Stomach smooth muscle (tissue), 2 donors: ENCODE results near the gene CFAP299.
"Not testable (repeated sequence)": the region's sequence is repeated elsewhere in the genome, so short reads cannot be mapped to it uniquely, and the experiment has no call there.

Experiments used
- H3K27ac ChIP-seq: one replicate; pipeline ENCODE4 v1.7.0; 2013; ENCODE audit warnings: mild to moderate bottlenecking, low read length, inconsistent platforms
- H3K27me3 ChIP-seq, 2 donors: one replicate each; pipeline ENCODE4 v1.7.0; 2013; ENCODE audit warnings: low read length in 2 of 2; ENCODE audit not compliant: insufficient read depth in 2 of 2, control insufficient read depth in 1 of 2
- H3K36me3 ChIP-seq, 2 donors: one replicate each; pipeline ENCODE4 v1.7.0; 2013; ENCODE audit warnings: low read length in 2 of 2; ENCODE audit not compliant: control insufficient read depth in 2 of 2, insufficient read depth in 2 of 2
- H3K4me1 ChIP-seq: one replicate; pipeline ENCODE4 v1.7.0; 2013; ENCODE audit warnings: low read length; ENCODE audit not compliant: control insufficient read depth, insufficient read depth
- H3K4me3 ChIP-seq, 2 donors: one replicate each; pipeline ENCODE4 v1.7.0; 2013; ENCODE audit warnings: low read length in 2 of 2
- H3K9ac ChIP-seq, 2 donors: one replicate each; pipeline ENCODE4 v1.7.0; 2013; ENCODE audit warnings: low read length in 2 of 2, mild to moderate bottlenecking in 1 of 2
- H3K9me3 ChIP-seq, 2 donors: one replicate each; pipeline ENCODE4 v1.7.0; 2013; ENCODE audit warnings: low read length in 2 of 2; ENCODE audit not compliant: control insufficient read depth in 2 of 2
- donor health status: healthy.
- donor health status: Pancreatic carcinoma.

The CFAP299 gene

DNA sequence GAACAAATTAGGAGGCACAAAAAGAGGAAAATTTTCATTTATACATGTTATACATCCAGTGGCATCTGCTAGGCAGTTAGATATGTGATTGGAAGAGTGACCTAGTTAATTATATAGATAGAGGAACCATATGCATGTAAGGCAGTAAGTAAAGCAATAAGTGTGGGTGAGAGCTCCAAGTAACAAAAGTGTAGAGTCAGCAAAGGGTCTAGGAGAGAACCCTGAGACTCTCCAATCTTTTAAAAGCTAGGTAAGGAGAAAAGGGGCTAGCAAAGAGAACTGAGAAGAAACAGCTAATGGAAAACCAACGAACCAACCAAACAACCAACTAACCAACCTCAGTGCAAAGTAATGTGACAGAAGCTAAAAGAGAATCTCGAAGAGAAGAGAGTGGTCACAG lies 3.8 kb upstream of the CFAP299 start:
- H3K36me3 ChIP-seq, result no peaks in the 10 kb centered on the region
- H3K9ac ChIP-seq, result no peak overlapping the region
- H3K4me1 ChIP-seq, result no peaks in the 10 kb centered on the region
- H3K4me3 ChIP-seq, result no peak overlapping the region
- no peak overlapping the region for H3K27ac ChIP-seq
- H3K27me3 ChIP-seq, result peaks cover 2% of the 10 kb centered on the region in 2 donors
- H3K9me3 ChIP-seq, result no peaks in the 10 kb centered on the region

DNA sequence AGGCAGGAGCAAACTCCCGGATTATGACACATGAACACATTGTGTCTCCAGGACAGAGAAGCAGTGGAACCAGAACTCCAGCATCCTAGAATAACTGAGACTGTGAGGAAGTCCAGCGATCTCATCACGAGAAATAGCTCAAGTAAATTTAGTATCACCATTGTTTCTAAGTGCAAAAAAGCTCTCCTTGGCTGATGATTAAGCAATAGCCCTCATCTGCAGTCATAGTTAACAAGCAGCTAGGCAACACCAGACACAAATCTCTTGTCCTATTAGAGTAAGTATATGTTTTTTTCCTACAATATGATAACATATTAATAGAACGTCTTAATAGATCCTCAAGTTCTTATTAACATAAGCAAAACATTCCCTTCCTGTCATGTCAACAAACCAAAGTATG lies 2.4 kb upstream of the CFAP299 start:
- no peak overlapping the region for H3K27ac ChIP-seq
- no peak overlapping the region for H3K4me3 ChIP-seq

DNA sequence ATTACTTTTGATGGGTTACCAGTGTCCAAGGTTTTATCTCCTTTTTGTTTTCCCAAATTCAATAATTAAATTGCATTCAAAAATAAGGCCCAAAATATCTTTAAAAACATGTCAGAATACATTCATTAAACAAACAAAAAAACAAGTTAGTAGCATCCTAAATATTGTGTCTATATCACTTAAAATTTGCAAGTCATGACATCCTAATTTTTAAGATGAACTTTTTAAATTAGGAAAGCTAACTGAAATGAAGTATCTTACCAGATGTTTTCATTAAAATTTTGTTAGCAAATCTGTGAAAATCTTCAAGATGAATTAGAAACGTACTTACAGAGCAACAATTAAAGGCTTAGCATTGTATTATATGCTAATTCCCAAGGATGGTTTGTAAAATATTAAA lies 962 bp upstream of the CFAP299 start:
- Histone ChIP-seq H3K4me1 (no peaks in the 10 kb centered on the region), H3K27ac (no peak overlapping the region), H3K9ac (no peak overlapping the region), H3K9me3 (no peaks in the 10 kb centered on the region), H3K36me3 (no peaks in the 10 kb centered on the region), H3K27me3 (peaks cover under 1 to 3% of the 10 kb centered on the region in 2 donors), H3K4me3 (no peak overlapping the region)

More for the DNA sequence above, 2.4 kb upstream of the CFAP299 start:
- Histone ChIP-seq H3K27me3 (peaks cover 2 to 3% of the 10 kb centered on the region in 2 donors), H3K9ac (no peak overlapping the region), H3K4me1 (no peaks in the 10 kb centered on the region), H3K9me3 (no peaks in the 10 kb centered on the region), H3K36me3 (no peaks in the 10 kb centered on the region)

DNA sequence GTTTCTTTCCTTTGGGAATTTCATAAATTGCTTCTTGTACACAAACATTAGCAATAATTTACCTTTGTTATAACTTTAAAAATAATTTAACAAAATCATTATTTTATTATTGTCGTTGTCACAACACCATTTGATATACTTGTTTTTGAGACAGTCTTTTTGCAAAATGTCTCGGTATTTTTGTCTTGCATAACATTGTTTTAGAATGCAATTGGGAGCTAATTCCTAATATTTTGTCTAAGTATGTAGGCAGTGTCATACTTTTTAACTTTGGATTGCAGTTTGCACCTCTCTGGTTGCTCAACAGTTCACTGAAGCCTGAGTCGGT lies 340 bp upstream of the CFAP299 start:
- H3K4me1 ChIP-seq, result no peaks in the 10 kb centered on the region
- peak overlapping the region in 1 of 2 donors; percentile 14 for H3K9ac ChIP-seq
- H3K4me3 ChIP-seq, result peak overlapping the region; percentile 77 to 82
- H3K9me3 ChIP-seq, result no peaks in the 10 kb centered on the region
- H3K27ac ChIP-seq, result no peak overlapping the region
- H3K27me3 ChIP-seq, result peaks cover 0 to 3% of the 10 kb centered on the region in 2 donors
- no peaks in the 10 kb centered on the region for H3K36me3 ChIP-seq

DNA sequence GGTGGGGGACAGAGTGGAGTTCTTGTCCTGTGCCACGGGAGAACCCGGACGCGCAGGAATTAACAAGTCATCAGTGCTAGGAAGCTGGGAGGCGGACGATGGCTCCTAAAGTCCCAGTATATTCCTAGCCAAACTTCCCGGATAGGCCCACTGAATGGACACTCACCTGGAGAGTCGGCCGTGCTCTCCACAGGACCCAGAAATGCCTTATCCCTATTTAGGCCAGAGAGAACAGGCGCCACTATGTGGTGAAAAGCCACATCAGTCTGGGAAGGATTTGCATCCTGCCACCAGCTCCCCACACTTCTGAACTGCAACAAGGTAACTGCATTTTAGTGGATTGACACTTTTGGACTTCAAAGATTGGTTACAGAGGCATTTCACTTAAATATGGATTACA lies 1.1 kb downstream of the CFAP299 start:
- Histone ChIP-seq H3K4me1 (no peaks in the 10 kb centered on the region), H3K36me3 (no peaks in the 10 kb centered on the region), H3K4me3 (peak overlapping the region in 1 of 2 donors; percentile 77), H3K27me3 (peaks cover 0 to 3% of the 10 kb centered on the region in 2 donors), H3K9ac (no peak overlapping the region), H3K9me3 (no peaks in the 10 kb centered on the region), H3K27ac (no peak overlapping the region)

DNA sequence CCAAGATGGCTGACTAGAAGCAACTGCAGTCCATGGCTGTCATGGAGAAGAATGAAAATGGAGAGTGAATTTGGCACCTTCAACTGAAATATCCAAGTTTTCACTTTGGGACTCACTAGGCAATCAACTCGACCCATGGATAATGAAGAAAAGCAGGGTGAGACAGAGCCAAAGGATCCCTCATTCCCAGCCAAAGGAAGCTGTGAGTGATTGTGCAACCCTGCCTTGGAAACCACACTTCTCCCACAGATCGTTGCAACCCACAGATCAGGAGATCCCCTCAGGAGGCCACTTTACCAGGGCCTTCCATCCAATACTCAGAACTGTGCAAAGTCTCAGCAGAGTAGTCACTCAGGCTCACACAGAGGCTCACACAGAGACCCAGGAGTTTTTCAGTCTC lies 4.5 kb downstream of the CFAP299 start:
- no peak overlapping the region for H3K9ac ChIP-seq
- no peaks in the 10 kb centered on the region for H3K36me3 ChIP-seq

DNA sequence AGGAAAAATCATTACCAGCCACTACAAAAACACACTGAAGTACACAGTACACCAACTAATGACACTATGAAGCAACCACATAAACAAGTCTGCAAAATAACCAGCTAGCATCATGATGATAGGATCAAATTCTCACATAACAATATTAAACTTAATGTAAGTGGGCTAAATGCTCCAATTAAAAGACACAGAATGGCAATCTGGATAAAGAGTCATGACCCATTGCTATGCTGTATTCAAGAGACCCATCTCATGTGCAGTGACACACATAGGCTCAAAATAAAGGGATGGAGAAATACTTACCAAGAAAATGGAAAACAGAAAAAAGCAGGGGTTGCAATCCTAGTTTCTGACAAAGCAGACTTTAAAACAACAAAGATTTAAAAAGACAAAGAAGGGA lies 7.2 kb downstream of the CFAP299 start:
- not testable (repeated sequence) for H3K4me1 ChIP-seq, H3K9me3 ChIP-seq, H3K27me3 ChIP-seq, H3K9ac ChIP-seq, H3K36me3 ChIP-seq, H3K4me3 ChIP-seq, H3K27ac ChIP-seq

More for the DNA sequence above, 4.5 kb downstream of the CFAP299 start:
- H3K4me3 ChIP-seq, result no peak overlapping the region
- H3K4me1 ChIP-seq, result no peaks in the 10 kb centered on the region
- H3K27me3 ChIP-seq, result peaks cover 0 to 3% of the 10 kb centered on the region in 2 donors
- no peak overlapping the region for H3K27ac ChIP-seq
- H3K9me3 ChIP-seq, result peaks cover 0 to 3% of the 10 kb centered on the region in 2 donors

DNA sequence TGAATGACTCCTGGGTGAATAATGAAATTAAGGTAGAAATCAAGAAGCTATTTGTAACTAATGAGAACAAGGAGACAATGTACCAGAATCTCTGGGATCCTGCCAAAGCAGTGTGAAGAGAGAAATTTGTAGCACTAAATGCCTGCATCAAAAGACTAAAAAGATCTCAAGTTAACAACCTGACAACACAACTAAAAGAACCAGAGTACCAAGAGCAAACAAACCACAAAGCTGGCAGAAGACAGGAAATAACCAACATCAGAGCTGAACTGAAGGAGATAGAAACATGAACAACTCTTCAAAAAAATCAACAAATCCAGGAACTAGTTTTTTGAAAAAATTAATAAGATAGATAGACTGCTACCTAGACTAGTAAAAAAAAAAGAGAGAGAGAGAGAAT lies 8.4 kb downstream of the CFAP299 start:
- H3K9ac ChIP-seq, result no peak overlapping the region

DNA sequence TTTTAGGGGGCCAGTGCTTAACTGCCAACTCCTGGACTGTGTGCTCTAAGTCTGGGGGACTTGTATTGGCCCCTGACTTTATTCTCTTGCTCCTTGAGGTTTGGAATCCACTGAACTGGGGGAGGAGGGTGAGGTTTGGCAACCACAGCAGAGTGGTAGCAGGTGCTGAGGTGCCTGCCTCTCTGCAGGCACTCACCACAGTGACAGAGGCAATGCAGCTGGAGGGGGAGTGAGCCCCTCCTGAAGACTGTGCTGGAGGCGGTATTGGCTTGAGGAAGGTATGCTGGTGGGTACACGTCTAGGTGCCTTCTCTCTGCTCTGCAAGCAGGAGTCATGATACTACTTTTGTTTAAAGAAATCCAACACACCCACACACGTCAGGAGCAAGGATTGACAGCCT lies 24.6 kb downstream of the CFAP299 start:
- Histone ChIP-seq H3K4me3 (no peak overlapping the region), H3K27me3 (no peaks in the 10 kb centered on the region), H3K9me3 (peaks cover 0 to 2% of the 10 kb centered on the region in 2 donors), H3K36me3 (no peaks in the 10 kb centered on the region), H3K9ac (no peak overlapping the region), H3K27ac (no peak overlapping the region), H3K4me1 (no peaks in the 10 kb centered on the region)

More for the DNA sequence above, 8.4 kb downstream of the CFAP299 start:
- Histone ChIP-seq H3K27ac (no peak overlapping the region), H3K4me1 (no peaks in the 10 kb centered on the region), H3K36me3 (no peaks in the 10 kb centered on the region), H3K27me3 (no peaks in the 10 kb centered on the region), H3K9me3 (peaks cover 0 to 3% of the 10 kb centered on the region in 2 donors), H3K4me3 (no peak overlapping the region)

DNA sequence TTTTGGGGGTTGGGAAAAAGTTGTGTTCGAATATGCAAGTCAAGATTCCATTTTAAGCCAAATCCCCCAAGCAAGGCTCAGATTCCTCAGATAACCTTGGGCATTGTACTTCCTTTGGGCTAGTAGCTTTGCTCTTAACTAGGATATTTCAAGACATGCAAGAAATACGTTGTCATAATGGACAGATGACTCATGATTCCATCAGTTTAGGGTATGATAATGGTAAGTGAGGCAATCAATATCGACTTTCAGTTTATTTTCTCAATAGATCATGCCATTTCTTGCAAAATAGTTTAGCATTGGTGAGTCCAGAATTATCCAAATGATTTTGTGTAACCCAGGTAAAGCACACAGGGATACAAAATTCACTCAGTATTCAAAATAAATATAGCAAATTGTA lies 25.4 kb downstream of the CFAP299 start:
- Histone ChIP-seq H3K27ac (no peak overlapping the region), H3K36me3 (no peaks in the 10 kb centered on the region), H3K27me3 (no peaks in the 10 kb centered on the region), H3K9me3 (peaks cover 0 to 2% of the 10 kb centered on the region in 2 donors), H3K4me3 (no peak overlapping the region), H3K4me1 (no peaks in the 10 kb centered on the region), H3K9ac (no peak overlapping the region)

DNA sequence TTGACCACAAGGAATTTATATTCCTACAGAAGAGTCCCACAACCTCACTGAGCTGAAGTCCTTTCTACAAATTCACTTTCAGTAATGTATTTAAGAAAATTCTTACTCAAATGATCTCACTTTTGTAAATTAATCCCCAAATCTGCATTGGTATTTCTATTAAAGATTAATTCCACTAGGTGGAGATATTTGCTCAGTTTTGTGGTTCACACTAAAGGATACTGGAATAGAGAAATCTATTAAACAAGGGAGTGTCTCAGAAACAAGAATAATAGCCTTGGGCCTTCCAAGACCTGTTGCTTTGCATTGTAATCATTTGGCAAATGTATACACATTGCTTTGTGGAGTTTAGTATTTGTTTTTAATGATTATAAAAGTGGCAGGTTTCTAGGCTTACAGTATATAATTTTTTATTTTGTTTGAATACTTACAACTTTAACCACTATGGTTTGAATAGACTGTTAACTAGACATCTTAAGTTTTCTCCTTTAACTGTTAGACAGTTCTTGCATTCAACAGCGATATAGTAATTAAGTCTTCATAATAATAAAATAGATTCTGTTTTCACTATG lies 25.9 kb downstream of the CFAP299 start:
- Histone ChIP-seq H3K9me3 (peaks cover 0 to 2% of the 10 kb centered on the region in 2 donors), H3K36me3 (no peaks in the 10 kb centered on the region), H3K27ac (no peak overlapping the region), H3K4me1 (no peaks in the 10 kb centered on the region), H3K9ac (no peak overlapping the region), H3K4me3 (no peak overlapping the region), H3K27me3 (no peaks in the 10 kb centered on the region)
